Measurements from ENCODE around the gene ANXA1. TPM values are rescaled to one million over a fixed set of nuclear protein-coding genes. Genes with fewer than 3 reads are reported as not detected.

The ANXA1 gene
- total and polyA plus RNA-seq, 2 of the 13 experiments (the other 11 are each of a cell fraction or from before 2014, with no cell fraction given) = 0.15 to 0.20 TPM

- no peak for TF ChIP-seq MXD3 (CRISPR knock-in tag; IDR thresholded peaks at IDR 0.05)
- no peak for TF ChIP-seq ZNF431 (CRISPR knock-in tag; IDR thresholded peaks at IDR 0.05; ENCODE audit: borderline replicate concordance, low read depth)
- TF ChIP-seq SOX13 (IDR thresholded peaks at IDR 0.05) = no peak
- TF ChIP-seq SOX13 (CRISPR knock-in tag; conservative IDR thresholded peaks at IDR 0.05 in 1 of 2, IDR thresholded peaks at IDR 0.05 in 1 of 2) = no peak
- no peak for TF ChIP-seq GATAD2A (CRISPR knock-in tag; IDR thresholded peaks at IDR 0.05)
- no peak for TF ChIP-seq ZNF577 (CRISPR knock-in tag; IDR thresholded peaks at IDR 0.05; ENCODE audit: borderline replicate concordance, low read depth)
- no peak for TF ChIP-seq ZNF205 (CRISPR knock-in tag; IDR thresholded peaks at IDR 0.05)
- no peak for TF ChIP-seq ZC3H13 (CRISPR knock-in tag; IDR thresholded peaks at IDR 0.05)
Measured at GRCh38 chr9:73154722-73155121, 3.1 kb downstream of the ANXA1 start (continued).

GRCh38 chr9:73155377-73155776 is 3.7 kb downstream of the ANXA1 start:
- no peak overlapping the region for H2AFZ ChIP-seq (ENCODE audit: low read length)
- no TSS peak for BruUV-seq (replicated peaks)
- no peak for DNase-seq (ENCODE audit: low spot score)
- no peaks in the 10 kb centered on the region for H3K27me3 ChIP-seq (ENCODE audit: control insufficient read depth in 1 of 2, insufficient read depth in 2 of 2, low read length in 2 of 2)
- ATAC-seq = no peak
- H4K20me1 ChIP-seq (ENCODE audit: insufficient read depth, low read length) = no peaks in the 10 kb centered on the region
- H3K4me1 ChIP-seq (ENCODE audit: insufficient read depth, low read length) = no peaks in the 10 kb centered on the region
- WGBS (ENCODE audit: low lambda C conversion rate) = 16% methylated on average over 3 of the region's 3 CpGs
- no peak overlapping the region for H3K27ac ChIP-seq (ENCODE audit: extremely low read length, insufficient read depth, low read length)
- FAIRE-seq = no peak
- TF ChIP-seq SKI (IDR thresholded peaks at IDR 0.05; ENCODE audit: partially characterized antibody) = no peak
- TF ChIP-seq ZSCAN21 (CRISPR knock-in tag; IDR thresholded peaks at IDR 0.05; ENCODE audit: borderline replicate concordance) = no peak
- TF ChIP-seq ZNF451 (CRISPR knock-in tag; IDR thresholded peaks at IDR 0.05) = no peak
- TF ChIP-seq ZNF609 (CRISPR knock-in tag; IDR thresholded peaks at IDR 0.05; ENCODE audit: borderline replicate concordance) = no peak
- TF ChIP-seq TFDP1 (CRISPR knock-in tag; IDR thresholded peaks at IDR 0.05; ENCODE audit: borderline replicate concordance) = no peak
- no peak for TF ChIP-seq NFYC (CRISPR knock-in tag; IDR thresholded peaks at IDR 0.05)
- TF ChIP-seq CEBPB (IDR thresholded peaks at IDR 0.05; ENCODE audit: borderline replicate concordance, low read depth, low read length) = no peak
- TF ChIP-seq GTF2F1 (IDR thresholded peaks at IDR 0.05; ENCODE audit: low read length) = no peak
- no peak for TF ChIP-seq PHF5A (CRISPR knock-in tag; IDR thresholded peaks at IDR 0.05; ENCODE audit: low read depth, unreplicated experiment)
- no peak for TF ChIP-seq ZNF530 (CRISPR knock-in tag; IDR thresholded peaks at IDR 0.05; ENCODE audit: low read depth)
- no peak for TF ChIP-seq ZFAT (CRISPR knock-in tag; conservative IDR thresholded peaks at IDR 0.05)
- H3K9me3 ChIP-seq (ENCODE audit: low read length) = no peaks in the 10 kb centered on the region
- H3K9ac ChIP-seq (ENCODE audit: insufficient read depth, low read depth, low read length) = no peak overlapping the region
- in situ Hi-C loops (cut with HindIII; ENCODE audit: extremely low pct_ligation_motif_present, low pct_unique_long_range_greater_than_20kb) = no loop called here
- H3K36me3 ChIP-seq (replicated peaks in 1 of 2; ENCODE audit: control insufficient read depth in 1 of 2, insufficient read depth in 2 of 2, low read length in 2 of 2) = no peaks in the 10 kb centered on the region
- CTCF ChIA-PET (ENCODE audit: low intra/inter-chr PET ratio, low total read pairs) = no interaction called here
- intact Hi-C loops (cut with micrococcal nuclease; ENCODE audit: unreplicated experiment) = no loop called here
- POLR2A ChIA-PET = no interaction called here
- no peak overlapping the region for H3K4me2 ChIP-seq (ENCODE audit: low read depth, low read length)
- no peak overlapping the region for H3K4me3 ChIP-seq (replicated peaks in 1 of 3; ENCODE audit: insufficient read depth in 1 of 3, low read depth in 2 of 3, low read length in 3 of 3)
- no peaks in the 10 kb centered on the region for H3K79me2 ChIP-seq (ENCODE audit: insufficient read depth, low read length)
